HG03280 (cell line): ENCODE data around the gene ZNF878.

Source experiments
- ATAC-seq: cut with Tn5 transposase; IDR thresholded peaks from one replicate; pipeline ENCODE4 v1.9.1; 2021; ENCODE audit warnings: mild to moderate bottlenecking, moderate library complexity; ENCODE audit not compliant: unreplicated experiment

ZNF878 gene

GRCh38 chr19:12035220-12036172 lies 17.3 kb downstream of the ZNF878 start, which contains the start of gene ZNF433:
Gene ZNF433 (minus strand): TSS chr19:12035679. CDS start chr19:12035539, 140 bp downstream.
- ATAC-seq = peak; percentile 92

GRCh38 chr19:12034620-12035019 lies 18.1 kb downstream of the ZNF878 start:
- no peak for ATAC-seq

- ATAC-seq = no peak
Observed at GRCh38 chr19:12034198-12034597, 18.6 kb downstream of the ZNF878 start.

- ATAC-seq = no peak
Observed at GRCh38 chr19:12015753-12016116, 37.0 kb downstream of the ZNF878 start.

GRCh38 chr19:12015015-12015752 lies 37.6 kb downstream of the ZNF878 start:
- no peak for ATAC-seq

- ATAC-seq = no peak
Observed at GRCh38 chr19:12000152-12000981, 52.4 kb downstream of the ZNF878 start.

GRCh38 chr19:11995174-11995573 lies 57.6 kb downstream of the ZNF878 start:
- no peak for ATAC-seq
